GM12865 (cell line): ENCODE measurements around the gene CDC42EP5.
A peak's percentile ranks its signal among the peaks of the same experiment; 100 is the strongest.
"Not testable (repeated sequence)": the region's sequence is repeated elsewhere in the genome, so short reads cannot be mapped to it uniquely, and the experiment has no call there.

Source experiments
- DNase-seq: peaks from one replicate; pipeline ENCODE4 v3.0.0; 2010; ENCODE audit warnings: low read depth
- H3K4me3 ChIP-seq: 2 replicates; pipeline ENCODE4 v1.5.1; 2011; ENCODE audit warnings: mild to moderate bottlenecking, low read depth, low read length, control low read depth
- TF ChIP-seq, protein P1 (sequence below): IDR thresholded peaks from 2 replicates; pipeline ENCODE4 v1.5.1; 2011; ENCODE audit warnings: low read length, control low read depth, low read depth, inconsistent platforms; ENCODE audit not compliant: insufficient read depth; ENCODE audit errors: missing control alignments

Gene CDC42EP5

DNA sequence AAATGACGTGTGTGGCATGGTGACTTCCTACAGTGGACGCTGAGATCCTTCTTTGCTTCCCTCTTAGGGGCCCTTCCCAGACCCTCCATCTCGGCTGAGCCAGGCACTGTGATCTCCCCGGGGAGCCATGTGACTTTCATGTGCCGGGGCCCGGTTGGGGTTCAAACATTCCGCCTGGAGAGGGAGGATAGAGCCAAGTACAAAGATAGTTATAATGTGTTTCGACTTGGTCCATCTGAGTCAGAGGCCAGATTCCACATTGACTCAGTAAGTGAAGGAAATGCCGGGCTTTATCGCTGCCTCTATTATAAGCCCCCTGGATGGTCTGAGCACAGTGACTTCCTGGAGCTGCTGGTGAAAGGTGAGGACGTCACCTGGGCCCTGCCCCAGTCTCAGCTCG, 34.7 kb upstream of the CDC42EP5 start:
- TF ChIP-seq, protein P1, sequence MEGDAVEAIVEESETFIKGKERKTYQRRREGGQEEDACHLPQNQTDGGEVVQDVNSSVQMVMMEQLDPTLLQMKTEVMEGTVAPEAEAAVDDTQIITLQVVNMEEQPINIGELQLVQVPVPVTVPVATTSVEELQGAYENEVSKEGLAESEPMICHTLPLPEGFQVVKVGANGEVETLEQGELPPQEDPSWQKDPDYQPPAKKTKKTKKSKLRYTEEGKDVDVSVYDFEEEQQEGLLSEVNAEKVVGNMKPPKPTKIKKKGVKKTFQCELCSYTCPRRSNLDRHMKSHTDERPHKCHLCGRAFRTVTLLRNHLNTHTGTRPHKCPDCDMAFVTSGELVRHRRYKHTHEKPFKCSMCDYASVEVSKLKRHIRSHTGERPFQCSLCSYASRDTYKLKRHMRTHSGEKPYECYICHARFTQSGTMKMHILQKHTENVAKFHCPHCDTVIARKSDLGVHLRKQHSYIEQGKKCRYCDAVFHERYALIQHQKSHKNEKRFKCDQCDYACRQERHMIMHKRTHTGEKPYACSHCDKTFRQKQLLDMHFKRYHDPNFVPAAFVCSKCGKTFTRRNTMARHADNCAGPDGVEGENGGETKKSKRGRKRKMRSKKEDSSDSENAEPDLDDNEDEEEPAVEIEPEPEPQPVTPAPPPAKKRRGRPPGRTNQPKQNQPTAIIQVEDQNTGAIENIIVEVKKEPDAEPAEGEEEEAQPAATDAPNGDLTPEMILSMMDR = no peak
- H3K4me3 ChIP-seq = no peak overlapping the region
- DNase-seq = no peak

DNA sequence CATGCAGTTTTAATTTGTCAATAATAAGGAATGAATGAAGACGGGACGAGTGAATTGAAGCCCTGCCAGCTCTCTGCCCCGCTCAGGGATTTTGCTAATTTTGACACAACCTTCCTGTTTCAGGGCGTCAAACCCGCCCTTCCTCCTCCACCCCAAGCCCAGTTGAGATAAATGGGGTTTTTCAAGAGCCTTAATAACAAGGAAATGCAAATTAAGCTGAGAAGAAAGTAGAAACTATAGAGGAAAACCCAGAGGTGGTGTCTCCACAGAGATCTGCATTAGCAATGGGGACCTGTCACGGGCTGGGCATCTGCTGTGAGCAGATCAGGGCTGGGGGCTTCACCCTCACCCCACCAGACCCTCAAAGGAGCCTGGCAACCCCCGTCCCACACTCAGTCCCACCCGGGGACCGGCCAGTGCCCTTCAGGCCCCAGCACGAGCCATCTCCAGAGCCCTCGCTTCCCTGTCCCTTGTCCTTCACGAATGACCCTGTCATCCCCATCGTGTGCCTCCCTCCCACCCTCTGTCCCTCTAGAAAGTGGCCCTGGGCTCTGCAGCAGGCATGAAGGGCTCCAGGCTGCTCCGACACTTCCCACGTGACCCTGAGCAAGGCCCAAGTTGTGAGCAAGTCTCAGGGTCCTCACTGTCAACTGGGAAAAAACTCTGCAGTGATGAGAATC, 34.1 kb upstream of the CDC42EP5 start:
- DNase-seq, H3K4me3 ChIP-seq: not testable (repeated sequence)

DNA sequence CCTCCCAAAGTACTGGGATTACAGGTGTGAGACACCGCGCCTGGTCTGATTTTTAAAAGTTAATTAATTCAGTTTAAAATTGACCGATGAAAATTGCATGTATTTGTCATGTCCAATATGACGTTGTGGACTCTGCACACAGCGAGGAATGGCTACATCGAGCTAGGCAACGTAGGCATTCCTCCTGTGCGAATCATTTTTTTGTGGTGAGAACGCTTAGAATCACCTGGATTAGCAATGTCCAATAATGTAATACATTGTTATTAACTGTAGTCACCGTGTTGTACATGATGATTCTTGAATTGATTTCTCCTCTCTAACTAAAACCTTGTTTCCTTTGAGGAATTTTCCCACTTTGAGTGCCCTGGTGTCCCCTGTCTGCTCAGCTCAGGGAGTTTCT, 33.0 kb upstream of the CDC42EP5 start:
- TF ChIP-seq, protein P1 = no peak
- DNase-seq = no peak

DNA sequence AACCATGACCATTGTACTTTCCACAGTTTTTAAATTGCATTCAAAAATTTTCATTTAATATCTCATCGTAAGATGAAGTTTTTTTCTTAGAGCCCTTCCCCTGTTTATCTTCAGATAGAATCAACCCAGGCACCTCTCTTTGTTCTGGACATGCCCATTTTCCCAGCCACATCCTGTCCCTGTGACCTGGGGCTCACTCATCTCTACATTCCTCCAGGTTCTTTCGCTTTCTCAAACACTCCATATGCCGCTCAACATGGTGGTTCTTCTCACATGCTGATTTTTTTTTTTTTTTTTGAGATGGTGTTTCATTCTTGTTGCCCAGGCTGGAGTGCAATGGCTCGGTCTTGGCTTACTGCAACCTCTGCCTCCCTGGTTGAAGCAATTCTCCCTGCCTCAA, 32.4 kb upstream of the CDC42EP5 start:
- H3K4me3 ChIP-seq, DNase-seq: not testable (repeated sequence)

More for the DNA sequence above, 33.0 kb upstream of the CDC42EP5 start:
- H3K4me3 ChIP-seq = no peak overlapping the region

DNA sequence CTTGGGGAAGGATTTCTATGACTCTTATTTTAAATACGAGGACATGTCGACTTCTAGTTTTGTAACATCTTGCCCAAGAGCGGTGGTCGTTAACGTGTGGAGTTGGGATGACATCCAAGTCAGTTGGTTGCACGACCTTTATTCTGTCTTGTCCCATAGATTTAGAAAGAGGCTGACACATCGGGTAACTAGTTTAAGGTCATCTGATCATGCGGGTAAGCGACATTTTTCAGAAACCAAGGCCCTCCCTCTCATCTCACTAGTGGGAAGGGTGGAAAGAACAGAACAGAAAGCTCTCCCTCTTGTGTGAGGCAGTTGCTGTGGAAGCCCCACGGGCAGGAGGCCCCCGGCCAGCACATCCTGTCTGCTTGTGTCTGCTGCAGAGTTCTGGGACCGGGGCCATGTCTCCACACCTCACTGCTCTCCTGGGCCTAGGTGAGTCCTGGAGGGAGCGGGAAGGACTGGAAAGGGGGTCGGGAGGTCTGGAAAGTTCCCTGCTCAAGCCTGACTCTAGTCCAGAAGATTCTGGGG, 29.5 kb upstream of the CDC42EP5 start, which contains the start of gene LAIR2:
Gene LAIR2, plus strand, starts transcription at position 314 of the 531 bp plus-strand sequence. Its CDS starts 88 bp downstream, at position 402.
- DNase-seq = peak; percentile 29
- TF ChIP-seq, protein P1 = no peak
- no peak within 1 kb of the TSS for H3K4me3 ChIP-seq

DNA sequence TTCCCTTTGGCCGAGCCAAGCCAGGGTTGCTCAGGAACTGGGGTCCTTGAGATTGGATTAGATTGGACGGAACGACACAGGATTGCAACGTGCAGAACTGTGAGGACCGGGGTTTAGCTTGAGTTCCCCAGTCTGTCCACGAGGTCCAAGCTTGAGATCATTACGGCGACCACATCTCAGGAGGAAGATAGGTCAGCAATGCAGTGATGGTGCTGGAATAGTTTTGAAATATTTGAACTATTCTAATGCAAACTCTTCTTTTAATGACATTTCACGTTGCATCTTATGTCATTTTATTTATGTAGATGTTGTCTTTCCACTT, 25.3 kb upstream of the CDC42EP5 start:
- not testable (repeated sequence) for DNase-seq, H3K4me3 ChIP-seq

DNA sequence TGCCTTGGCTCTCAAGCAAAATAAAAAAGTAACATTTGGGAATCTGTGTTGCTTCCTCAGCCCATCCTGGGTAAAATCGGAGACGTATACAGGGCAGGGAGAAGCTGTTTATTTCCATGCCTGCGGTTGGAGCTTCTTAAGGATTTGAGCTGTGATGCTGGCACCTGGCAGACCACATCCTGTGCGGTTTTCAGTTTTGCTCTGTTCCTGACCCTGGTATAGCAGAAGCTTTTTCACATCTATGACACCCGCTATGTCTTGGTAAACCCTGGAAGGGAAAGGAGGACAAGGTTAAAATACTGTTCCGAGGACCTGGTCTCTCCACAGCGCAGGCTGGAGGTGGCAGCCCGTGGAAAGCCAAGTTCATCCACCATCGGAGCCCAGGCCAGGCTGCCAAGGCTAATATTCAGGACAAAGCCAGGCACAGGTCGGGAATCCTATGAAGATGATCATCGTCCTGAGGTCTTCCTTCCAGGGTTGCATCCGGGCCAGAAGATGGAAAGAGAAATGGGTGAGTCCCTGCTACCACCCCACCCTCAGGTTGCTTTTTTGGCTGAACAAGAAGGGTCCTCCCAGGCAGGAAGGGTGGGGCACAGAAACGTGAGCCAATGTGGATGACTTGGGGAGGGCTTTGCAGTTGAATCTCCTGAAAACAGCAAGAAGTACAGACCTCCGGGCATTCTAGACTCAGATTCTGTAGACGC, 24.8 kb upstream of the CDC42EP5 start:
- H3K4me3 ChIP-seq, DNase-seq: not testable (repeated sequence)

DNA sequence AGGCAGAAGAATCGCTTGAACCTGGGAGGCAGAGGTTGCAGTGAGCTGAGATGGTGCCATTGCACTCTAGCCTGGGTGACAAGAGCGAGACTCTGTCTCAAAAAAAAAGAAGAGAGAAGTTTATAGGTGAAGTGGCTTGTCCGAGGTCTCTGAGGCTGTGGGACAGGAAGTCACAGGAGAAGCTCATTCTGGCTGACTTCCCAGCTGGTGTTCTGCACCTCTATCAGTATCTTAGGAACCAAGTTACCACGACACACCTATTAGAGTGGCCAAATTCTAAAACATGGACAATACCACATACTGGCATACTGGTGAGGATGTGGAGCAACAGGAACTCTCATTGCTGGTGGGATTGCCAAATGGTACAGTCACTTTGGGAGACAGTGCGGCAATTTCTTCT, 22.2 kb upstream of the CDC42EP5 start:
- not testable (repeated sequence) for DNase-seq, H3K4me3 ChIP-seq

DNA sequence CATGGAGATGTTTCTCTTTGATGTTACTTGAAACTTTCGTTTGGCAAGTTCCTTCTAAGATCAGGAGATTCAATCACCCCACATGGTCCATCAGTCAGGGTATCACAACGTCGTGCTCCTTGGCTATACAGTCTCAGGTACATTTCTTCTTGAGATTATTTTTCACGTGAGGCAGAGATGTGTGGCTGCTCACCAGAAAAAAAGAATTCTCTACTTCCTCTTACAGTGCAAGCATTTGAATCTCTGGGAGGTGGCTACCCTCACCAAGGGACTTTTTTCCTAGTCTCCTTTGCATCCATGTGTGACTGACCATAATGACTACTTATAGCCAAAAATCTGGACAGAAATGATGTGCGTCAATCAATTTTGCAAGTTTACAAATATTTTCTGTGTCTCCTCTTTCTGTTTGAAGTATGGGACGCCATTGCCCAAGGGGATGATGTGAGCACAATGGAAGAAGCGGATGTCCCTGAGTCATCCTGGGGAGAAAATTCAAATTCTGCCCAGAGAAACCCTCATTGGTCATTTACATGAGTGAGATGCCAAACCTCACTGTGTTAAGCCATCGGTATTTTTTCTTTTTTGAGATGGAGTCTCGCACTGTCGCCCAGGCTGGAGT, 21.0 kb upstream of the CDC42EP5 start:
- TF ChIP-seq, protein P1 = no peak
- H3K4me3 ChIP-seq = no peak overlapping the region
- DNase-seq = peak; percentile 20

DNA sequence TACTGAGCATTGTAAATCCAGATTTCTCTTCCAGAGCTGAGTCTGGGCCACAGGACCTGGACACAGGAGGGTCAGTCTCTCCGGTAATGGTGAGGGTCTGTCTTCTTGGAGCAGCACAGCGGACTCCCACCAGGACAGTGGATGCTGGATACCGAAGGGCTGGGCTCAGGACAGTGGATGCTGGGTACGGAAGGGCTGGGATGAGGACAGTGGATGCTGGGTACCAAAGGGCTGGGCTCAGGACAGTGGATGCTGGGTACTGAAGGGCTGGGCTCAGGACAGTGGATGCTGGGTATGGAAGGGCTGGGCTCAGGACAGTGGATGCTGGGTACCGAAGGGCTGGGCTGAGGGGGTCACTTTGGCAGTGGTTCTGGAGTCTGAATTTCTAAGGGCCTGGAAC, 20.0 kb upstream of the CDC42EP5 start:
- not testable (repeated sequence) for DNase-seq, H3K4me3 ChIP-seq
